Measurements from ENCODE around the gene RUNX3.
"Not testable (repeated sequence)": the region's sequence is repeated elsewhere in the genome, so short reads cannot be mapped to it uniquely, and the experiment has no call there.

Gene RUNX3

DNA sequence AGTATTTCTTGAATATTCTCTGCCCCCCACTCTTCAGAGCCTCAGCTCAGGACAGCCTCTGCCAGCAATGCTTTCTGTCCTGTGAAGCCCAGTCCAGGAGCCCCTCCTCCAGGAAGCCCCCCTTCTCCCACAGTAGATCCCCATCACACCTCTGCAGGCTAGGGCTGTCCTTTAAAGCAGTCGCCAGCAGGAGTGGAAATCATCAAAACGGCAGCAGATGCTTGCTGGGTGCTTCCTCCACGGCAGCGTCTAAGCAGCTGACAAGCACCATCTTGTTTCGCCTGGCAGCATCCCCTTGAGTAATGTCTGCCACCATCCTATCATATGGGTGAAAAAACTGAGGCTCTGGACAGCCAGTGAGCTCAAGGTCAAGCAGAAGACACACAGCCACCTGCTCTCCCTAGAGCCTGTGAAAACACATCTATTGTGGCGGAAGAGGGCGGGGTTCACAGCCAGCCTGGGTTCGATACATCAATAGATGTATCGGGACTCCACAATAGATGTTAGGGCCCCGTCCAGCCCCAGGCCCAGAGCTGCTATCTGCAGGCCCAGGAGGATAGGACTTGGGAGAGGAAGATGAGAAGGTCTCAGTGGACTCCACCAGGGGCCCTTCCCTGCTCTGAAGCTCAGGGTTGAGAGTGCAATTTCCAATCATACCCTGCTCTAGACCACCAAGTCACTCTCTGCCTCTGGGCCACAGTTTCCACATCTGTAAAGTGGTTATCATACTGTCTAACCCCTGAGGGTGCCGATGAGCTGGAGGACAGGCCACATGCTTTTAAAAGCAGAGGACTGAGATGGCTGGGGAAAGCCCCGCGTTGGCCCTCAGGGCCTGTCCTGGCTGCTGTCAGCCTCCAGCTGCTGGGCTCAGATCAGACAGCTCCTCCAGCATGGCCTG, 17.5 kb downstream of the RUNX3 start:
- no peak for DNase-seq (ENCODE audit: low read depth)

- no peak for DNase-seq (ENCODE audit: low read depth)
Measured at GRCh38 chr1:24911651-24912155, 18.4 kb downstream of the RUNX3 start.

GRCh38 chr1:24910751-24911650, 19.1 kb downstream of the RUNX3 start:
- peak; percentile 53 for DNase-seq (ENCODE audit: low read depth)

DNA sequence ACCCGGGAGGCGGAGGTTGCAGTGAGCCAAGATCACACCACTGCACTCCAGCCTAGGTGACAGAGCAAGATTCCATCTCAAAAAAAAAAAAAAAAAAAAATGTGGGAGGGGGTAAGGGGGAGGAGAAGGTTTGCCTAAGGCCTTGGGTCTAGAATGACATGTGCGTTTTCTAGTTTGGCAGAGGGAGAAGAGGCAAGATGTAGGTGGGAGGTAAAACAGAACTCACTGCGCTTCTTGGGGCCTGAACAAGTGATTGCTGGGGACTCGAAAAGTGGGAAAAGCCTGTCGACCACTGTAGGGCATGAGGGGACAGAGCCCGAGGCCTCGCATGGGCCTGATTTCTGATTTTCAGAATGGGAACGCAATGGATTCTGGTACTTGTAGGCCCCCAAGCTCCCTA, 19.9 kb downstream of the RUNX3 start:
- DNase-seq (ENCODE audit: low read depth) = no peak

GRCh38 chr1:24909388-24909898, 20.6 kb downstream of the RUNX3 start:
- DNase-seq (ENCODE audit: low read depth) = no peak

DNA sequence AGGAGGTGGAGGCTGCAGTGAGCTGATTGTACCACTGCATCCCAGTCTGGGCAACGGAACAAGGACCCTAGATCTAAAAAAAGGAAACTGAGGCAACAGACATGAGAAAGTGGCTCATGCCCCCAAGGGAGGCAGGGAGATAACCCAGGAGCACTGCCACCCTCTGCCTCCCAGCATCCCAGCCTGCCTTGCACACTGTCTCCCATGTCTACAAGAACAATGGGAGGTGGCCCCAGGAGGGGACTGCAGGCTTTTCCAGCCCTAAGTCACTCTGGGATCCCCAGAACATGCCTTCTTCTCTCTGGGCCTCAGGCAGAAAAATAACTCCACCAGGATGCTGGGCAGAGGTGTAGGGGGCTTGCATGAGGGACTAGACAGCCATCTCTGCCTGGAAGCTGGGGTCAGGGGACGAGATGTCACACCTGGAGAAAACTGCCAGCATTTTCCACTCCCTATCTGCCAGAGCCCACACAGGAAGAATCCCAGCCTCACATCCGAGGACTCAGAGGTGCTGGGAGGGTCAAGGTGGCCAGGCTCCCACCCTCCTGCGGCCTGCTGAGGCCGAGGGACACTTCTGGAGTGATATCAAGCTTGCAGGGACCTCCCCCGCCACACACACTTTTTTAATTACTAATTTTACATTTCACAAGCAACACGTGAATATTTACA, 21.4 kb downstream of the RUNX3 start:
- no peak for DNase-seq (ENCODE audit: low read depth)

- DNase-seq (ENCODE audit: low read depth) = not testable (repeated sequence)
Measured at GRCh38 chr1:24907587-24908294, 22.3 kb downstream of the RUNX3 start.

DNA sequence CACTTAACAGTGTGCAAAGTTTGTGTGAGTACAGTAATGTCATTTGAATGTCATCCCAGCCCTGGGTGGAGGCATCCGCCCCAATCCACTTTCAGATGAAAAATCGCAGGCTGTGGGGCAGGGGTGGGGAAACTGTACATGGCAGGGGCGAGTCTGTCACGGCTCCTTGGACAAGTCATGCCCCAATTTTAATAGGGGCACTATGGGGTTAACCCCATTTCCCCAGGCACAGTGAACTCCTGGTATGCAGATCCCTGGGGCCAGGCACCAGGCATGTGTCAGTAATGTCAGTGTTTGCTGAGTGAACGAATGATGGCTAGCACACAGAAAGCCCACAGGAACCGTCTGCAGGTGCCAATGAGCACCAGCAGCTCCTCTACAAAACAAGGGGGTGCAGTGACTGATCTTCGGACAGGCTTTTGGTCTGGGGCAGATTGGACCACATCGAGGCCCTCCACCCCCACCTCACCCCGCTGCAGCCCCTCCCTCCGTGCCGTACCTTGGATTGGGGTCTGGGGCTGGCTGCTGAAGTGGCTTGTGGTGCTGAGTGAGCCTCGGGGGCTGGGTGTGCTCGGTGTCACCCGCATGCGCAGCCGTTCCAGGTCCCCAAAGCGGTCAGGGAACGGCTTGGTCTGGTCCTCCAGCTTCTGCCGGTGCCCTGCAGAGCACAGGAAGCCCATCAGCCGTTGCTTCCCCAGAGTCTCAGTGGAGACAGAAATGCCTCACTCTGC, 23.2 kb downstream of the RUNX3 start:
- DNase-seq (ENCODE audit: low read depth) = no peak

DNA sequence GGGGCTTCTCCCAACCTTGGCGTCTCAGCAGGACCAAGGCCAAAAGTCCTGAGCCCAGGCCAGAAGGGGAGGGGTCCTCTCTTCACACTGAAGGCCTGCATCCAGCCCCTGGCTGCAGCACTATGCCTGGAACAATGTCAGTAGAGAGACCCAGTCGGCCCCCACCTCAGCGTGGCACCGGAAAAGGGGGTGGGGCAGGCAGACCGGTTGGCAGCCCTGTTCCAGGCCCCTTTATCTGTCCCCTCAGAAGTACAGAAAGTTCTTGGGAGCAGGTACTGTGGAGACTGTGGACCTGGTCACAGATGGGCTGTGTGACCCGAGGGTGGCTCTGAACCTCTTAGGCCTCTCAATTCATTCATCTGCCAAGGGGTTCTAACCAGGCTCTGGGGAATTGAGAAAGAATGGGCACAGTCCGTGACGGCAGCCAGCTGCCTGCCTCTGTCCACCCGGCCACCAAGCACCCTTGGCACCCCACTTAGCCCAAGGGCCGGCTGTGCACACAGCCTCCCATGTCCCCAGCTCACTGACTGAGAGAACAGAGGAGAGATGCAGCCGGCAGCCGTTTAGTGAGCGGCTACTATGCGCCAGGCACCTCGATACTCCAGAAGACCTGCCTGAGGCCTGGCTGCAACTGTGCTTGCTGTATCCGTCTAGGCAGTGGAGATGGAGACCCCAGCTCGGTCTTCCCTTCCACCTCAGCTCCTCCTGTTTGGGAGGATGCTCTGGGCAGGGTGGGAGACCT, 23.9 kb downstream of the RUNX3 start:
- DNase-seq (ENCODE audit: low read depth) = no peak

GRCh38 chr1:24905355-24905978, 24.6 kb downstream of the RUNX3 start:
- DNase-seq (ENCODE audit: low read depth) = no peak

DNA sequence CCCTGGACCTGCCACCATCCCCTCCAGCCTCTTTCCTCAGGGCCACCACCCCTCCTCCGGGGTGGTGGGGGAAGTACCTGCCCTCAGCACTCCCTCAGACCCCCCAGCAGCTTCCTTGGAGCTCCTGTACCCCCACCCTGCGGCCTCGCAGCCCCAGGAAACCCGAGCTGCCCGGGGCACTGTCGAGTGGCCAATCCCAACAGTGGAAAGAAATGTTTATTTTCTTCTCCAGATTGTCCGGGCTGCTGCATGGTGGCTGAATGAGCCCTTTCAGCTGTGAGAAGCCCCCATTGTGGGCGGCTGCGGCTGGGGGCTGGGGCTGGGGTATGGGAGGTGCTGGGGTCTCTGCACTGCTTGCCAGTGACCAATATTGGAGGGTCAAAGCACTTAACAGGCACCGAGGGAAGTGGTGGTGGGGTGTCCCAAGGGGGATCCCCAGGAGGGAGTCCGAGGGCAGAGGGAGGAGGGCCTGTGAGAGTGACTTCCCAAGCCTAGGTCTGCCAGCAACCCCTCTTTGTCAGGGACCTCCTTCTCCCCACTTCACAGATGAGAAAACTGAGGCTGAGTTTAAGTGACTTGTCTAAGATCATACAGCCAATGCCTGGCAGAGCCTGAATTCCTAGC, 25.2 kb downstream of the RUNX3 start:
- no peak for DNase-seq (ENCODE audit: low read depth)

DNA sequence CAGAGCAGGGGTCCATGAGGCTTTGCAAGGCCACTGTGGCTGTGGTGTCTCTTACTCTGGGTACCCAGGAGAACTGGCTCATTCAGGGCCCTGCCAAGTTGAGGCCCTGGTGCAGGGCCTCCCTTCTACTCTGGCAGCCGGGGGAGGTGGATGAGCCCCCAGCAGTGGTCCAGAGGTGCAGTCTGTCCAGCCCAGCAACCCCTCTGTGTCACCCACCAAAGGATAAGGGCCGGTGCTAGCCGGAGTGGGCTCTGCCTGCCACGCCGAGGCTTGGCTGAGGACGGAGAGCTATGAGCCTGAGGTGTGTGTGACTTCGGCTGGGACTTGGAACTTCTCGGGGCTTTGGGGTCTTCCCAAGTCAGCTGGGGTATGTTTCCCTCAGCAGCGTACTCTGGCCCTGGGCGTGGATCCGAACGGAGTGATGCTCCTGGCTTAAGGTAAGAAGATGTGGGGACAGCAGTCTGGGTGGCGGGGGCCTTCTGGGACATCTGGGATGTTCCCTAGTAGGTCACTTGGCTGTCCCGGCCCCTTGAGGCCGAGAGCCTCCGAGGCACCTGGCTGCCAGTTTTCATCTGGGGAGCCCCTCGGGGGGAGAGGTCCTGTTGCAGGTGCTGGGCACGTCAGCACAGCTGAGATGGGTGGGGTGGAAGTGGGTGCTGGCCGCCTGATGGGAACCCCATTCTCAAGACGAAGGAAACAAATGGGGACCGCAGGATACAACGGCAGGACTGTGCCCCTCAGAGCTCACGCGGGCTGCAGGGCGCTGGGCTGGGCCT, 25.9 kb downstream of the RUNX3 start:
- no peak for DNase-seq (ENCODE audit: low read depth)

DNA sequence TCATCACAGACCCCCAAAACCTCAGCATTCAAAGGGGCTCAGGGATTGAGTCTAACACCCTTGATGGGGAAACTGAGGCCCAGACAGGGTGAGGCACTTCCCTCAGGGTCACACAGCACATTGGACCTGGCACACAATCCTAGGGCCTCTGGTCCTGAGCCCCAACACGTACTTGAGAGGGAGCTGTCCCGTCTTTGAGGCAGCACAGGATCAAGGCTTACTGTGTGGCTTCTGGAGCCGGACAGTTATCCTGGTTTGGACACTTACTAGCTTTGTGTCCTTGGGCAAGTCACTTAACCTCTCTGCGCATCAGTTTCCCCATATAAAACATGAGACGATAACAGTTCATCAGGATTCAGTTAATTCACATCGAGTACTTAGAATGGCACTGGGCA, 26.5 kb downstream of the RUNX3 start:
- DNase-seq (ENCODE audit: low read depth) = no peak

DNA sequence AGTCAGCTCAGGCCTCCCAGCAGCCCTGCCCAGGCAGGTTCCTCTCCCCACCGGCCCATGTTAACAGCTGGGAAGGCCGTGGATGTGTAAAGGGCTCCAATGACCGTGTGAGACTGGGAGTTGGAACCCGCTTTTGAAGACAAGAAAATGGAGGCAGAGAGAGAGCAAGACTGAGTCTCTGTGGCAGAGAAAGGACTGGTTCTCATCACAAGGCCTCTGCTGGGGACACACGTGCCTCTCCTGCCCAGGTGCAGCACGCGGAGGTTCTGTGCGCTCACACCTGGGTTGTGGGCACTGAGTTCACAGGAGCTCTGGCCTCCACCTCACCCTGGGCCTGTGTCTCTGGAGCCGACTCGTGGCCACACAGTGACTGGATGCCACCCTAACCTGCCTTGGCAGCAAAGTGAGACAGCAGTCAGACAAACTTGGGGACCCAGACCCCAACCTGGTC, 27.0 kb downstream of the RUNX3 start:
- no peak for DNase-seq (ENCODE audit: low read depth)

- DNase-seq (ENCODE audit: low read depth) = no peak
Measured at GRCh38 chr1:24902471-24902891, 27.6 kb downstream of the RUNX3 start.

- DNase-seq (ENCODE audit: low read depth) = no peak
Measured at GRCh38 chr1:24901791-24902470, 28.1 kb downstream of the RUNX3 start.

GRCh38 chr1:24900985-24901781, 28.9 kb downstream of the RUNX3 start:
- no peak for DNase-seq (ENCODE audit: low read depth)
